Neural cell (in vitro differentiated cells): ENCODE data around the gene HUS1B. TPM values are rescaled to one million over a fixed set of nuclear protein-coding genes. Genes with fewer than 3 reads are reported as not detected.

Experiments
- H2AFZ ChIP-seq: fragments of 200-600, 300-800 bp; sonication (generic), shearing (Covaris generic); 2 replicates; pipeline ENCODE4 v1.6.0; 2014; ENCODE audit warnings: low read depth, mild to moderate bottlenecking, antibody characterized with exemption, low read length, moderate library complexity
- H3F3A ChIP-seq: fragments of 200-600 bp; shearing (Covaris generic); 2 replicates; pipeline ENCODE4 v1.6.1; 2016; ENCODE audit warnings: mild to moderate bottlenecking, moderate library complexity, mixed read lengths, antibody characterized with exemption, low read length; ENCODE audit not compliant: insufficient read depth, poor library complexity, severe bottlenecking
- H3K27ac ChIP-seq: fragments of 200-600, 300-800 bp; sonication (generic), shearing (Covaris generic); 2 replicates; pipeline ENCODE4 v1.5.1; 2014; ENCODE audit warnings: mild to moderate bottlenecking, low read length, moderate library complexity
- H3K27me3 ChIP-seq: fragments of 300-800, 200-600 bp; sonication (generic), shearing (Covaris generic); 2 replicates; pipeline ENCODE4 v1.6.0; 2014; ENCODE audit warnings: mild to moderate bottlenecking, low read depth, low read length, moderate library complexity; ENCODE audit not compliant: insufficient read depth
- H3K36me3 ChIP-seq: fragments of 300-800, 200-600 bp; sonication (generic), shearing (Covaris generic); 2 replicates; pipeline ENCODE4 v1.5.1; 2014; ENCODE audit warnings: mild to moderate bottlenecking, antibody characterized with exemption, low read length, moderate library complexity; ENCODE audit not compliant: insufficient read depth
- H3K4me2 ChIP-seq: fragments of 300-800, 200-600 bp; sonication (generic), shearing (Covaris generic); 2 replicates; pipeline ENCODE4 v1.6.0; 2014; ENCODE audit warnings: mild to moderate bottlenecking, low read length
- H3K4me3 ChIP-seq: fragments of 300-800, 200-600 bp; sonication (generic), shearing (Covaris generic); 2 replicates; pipeline ENCODE4 v1.5.1; 2014; ENCODE audit warnings: mild to moderate bottlenecking, low read length, moderate library complexity
- H3K79me2 ChIP-seq: fragments of 200-600 bp; shearing (Covaris generic); replicated peaks from 2 replicates; pipeline ENCODE4 v1.6.0; 2014; ENCODE audit warnings: mild to moderate bottlenecking, low read length, moderate library complexity; ENCODE audit not compliant: insufficient read depth
- H3K9ac ChIP-seq: fragments of 300-800, 200-600 bp; sonication (generic), shearing (Covaris generic); 2 replicates; pipeline ENCODE4 v1.6.1; 2016; ENCODE audit warnings: mild to moderate bottlenecking, low read length, mixed read lengths
- H3K9me2 ChIP-seq: fragments of 200-600 bp; shearing (Covaris generic); 2 replicates; pipeline ENCODE4 v1.6.1; 2016; ENCODE audit warnings: mild to moderate bottlenecking, low read length, mixed read lengths; ENCODE audit not compliant: insufficient read depth
- H3K9me3 ChIP-seq: fragments of 200-600, 300-800 bp; sonication (generic), shearing (Covaris generic); 2 replicates; pipeline ENCODE4 v1.6.1; 2016; ENCODE audit warnings: mild to moderate bottlenecking, mixed run types, low read length, moderate library complexity, mixed read lengths
- H4K20me1 ChIP-seq: fragments of 200-600 bp; shearing (Covaris generic); 2 replicates; pipeline ENCODE4 v1.6.1; 2016; ENCODE audit warnings: mild to moderate bottlenecking, mixed run types; ENCODE audit not compliant: insufficient read depth
- CTCF ChIP-seq: fragments of 450-650 bp; IDR thresholded peaks from 2 replicates; pipeline ENCODE4 v1.5.1; 2014; ENCODE audit warnings: antibody characterized with exemption, mild to moderate bottlenecking, moderate library complexity; ENCODE audit not compliant: poor library complexity, severe bottlenecking
- EP300 ChIP-seq: fragments of 450-650 bp; conservative IDR thresholded peaks from 2 replicates; pipeline ENCODE4 v1.6.1; 2014; ENCODE audit warnings: antibody characterized with exemption, mild to moderate bottlenecking, moderate library complexity; ENCODE audit not compliant: poor library complexity, severe bottlenecking
- EZH2 ChIP-seq: fragments of 200-600, 300-800 bp; shearing (Covaris generic), sonication (generic); IDR thresholded peaks from 2 replicates; pipeline ENCODE4 v1.6.1; 2014; ENCODE audit warnings: antibody characterized with exemption, low read length, borderline replicate concordance, mild to moderate bottlenecking; ENCODE audit not compliant: insufficient read depth, poor library complexity, severe bottlenecking
- MXI1 ChIP-seq: fragments of 450-650 bp; conservative IDR thresholded peaks from 2 replicates; pipeline ENCODE4 v1.6.1; 2014; ENCODE audit warnings: antibody characterized with exemption, mild to moderate bottlenecking; ENCODE audit not compliant: poor library complexity, severe bottlenecking
- POLR2AphosphoS5 ChIP-seq: IDR thresholded peaks from 2 replicates; pipeline ENCODE4 v1.6.1; 2012
- RAD21 ChIP-seq: fragments of 450-650 bp; conservative IDR thresholded peaks from 2 replicates; pipeline ENCODE4 v1.6.1; 2014; ENCODE audit warnings: antibody characterized with exemption, mild to moderate bottlenecking, moderate library complexity
- REST ChIP-seq: IDR thresholded peaks from 2 replicates; pipeline ENCODE4 v1.6.1; 2012; ENCODE audit warnings: borderline replicate concordance
- SMC3 ChIP-seq: fragments of 450-650 bp; conservative IDR thresholded peaks from 2 replicates; pipeline ENCODE4 v1.6.1; 2014; ENCODE audit warnings: antibody characterized with exemption, mild to moderate bottlenecking, moderate library complexity; ENCODE audit not compliant: poor library complexity
- TAF1 ChIP-seq: IDR thresholded peaks from 2 replicates; pipeline ENCODE4 v1.6.1; 2012; ENCODE audit warnings: low read depth
- polyA plus RNA-seq: library from polyadenylated mRNA; depleted of rRNA; stranded (reverse); fragments of >200 nt; gene quantifications from 2 replicates; pipeline ENCODE4 v1.2.3, GENCODE V29; 2014

Gene HUS1B
- polyA plus RNA-seq, 1 donor from 2014 or later = 0.52 TPM

- Histone ChIP-seq H3K4me2 (no peak overlapping the region), H3K36me3 (no peaks in the 10 kb centered on the region), H3K79me2 (no peaks in the 10 kb centered on the region), H3K9me2 (no peaks in the 10 kb centered on the region), H3K9me3 (no peaks in the 10 kb centered on the region), H4K20me1 (no peaks in the 10 kb centered on the region), H3K27ac (no peak overlapping the region), H3K27me3 (no peaks in the 10 kb centered on the region), H3F3A (no peaks in the 10 kb centered on the region), H3K9ac (no peak overlapping the region), H3K4me3 (no peak overlapping the region), H2AFZ (no peak overlapping the region)
- TF ChIP-seq REST = no peak
- TF ChIP-seq EZH2 = no peak
- TF ChIP-seq RAD21 = no peak
- no peak for TF ChIP-seq MXI1
- TF ChIP-seq EP300 = no peak
- TF ChIP-seq CTCF = no peak
- TF ChIP-seq TAF1 = no peak
- no peak for TF ChIP-seq POLR2AphosphoS5
- TF ChIP-seq SMC3 = no peak
These were observed 45.0 kb upstream of the HUS1B start for GRCh38 chr6:701700-702479.

- TF ChIP-seq RAD21 (no peak), EZH2 (no peak), EP300 (no peak), CTCF (no peak), TAF1 (no peak), SMC3 (no peak)
- no peak overlapping the region for H3K4me2 ChIP-seq
- no peak overlapping the region for H3K4me3 ChIP-seq
- no peaks in the 10 kb centered on the region for H4K20me1 ChIP-seq
- no peaks in the 10 kb centered on the region for H3K79me2 ChIP-seq
- H2AFZ ChIP-seq = no peak overlapping the region
- no peaks in the 10 kb centered on the region for H3K36me3 ChIP-seq
- H3F3A ChIP-seq = no peaks in the 10 kb centered on the region
- no peaks in the 10 kb centered on the region for H3K9me2 ChIP-seq
- H3K27me3 ChIP-seq = no peaks in the 10 kb centered on the region
- no peak overlapping the region for H3K9ac ChIP-seq
- no peaks in the 10 kb centered on the region for H3K9me3 ChIP-seq
- no peak overlapping the region for H3K27ac ChIP-seq
These were observed 44.3 kb upstream of the HUS1B start for GRCh38 chr6:701215-701614.
